Hepatocyte (in vitro differentiated cells): ENCODE results near the gene C15orf62.
A peak's percentile ranks its signal among the peaks of the same experiment; 100 is the strongest.

Experiments
- EZH2 ChIP-seq: fragments of 200-600 bp; sonication (generic); IDR thresholded peaks from 2 replicates; pipeline ENCODE4 v1.6.1; 2016; ENCODE audit warnings: antibody characterized with exemption, mild to moderate bottlenecking, borderline replicate concordance
- EZH2phosphoT487 ChIP-seq: fragments of 200-600 bp; sonication (generic); IDR thresholded peaks from one replicate; pipeline ENCODE4 v1.6.1; 2018; ENCODE audit warnings: antibody characterized with exemption, mild to moderate bottlenecking, low read depth, moderate library complexity; ENCODE audit not compliant: unreplicated experiment, severe bottlenecking
- TF ChIP-seq, protein P1 (sequence below): fragments of 200-600 bp; sonication (generic); IDR thresholded peaks from 2 replicates; pipeline ENCODE4 v1.5.1; 2016; ENCODE audit warnings: antibody characterized with exemption, mild to moderate bottlenecking; ENCODE audit not compliant: poor library complexity

DNA sequence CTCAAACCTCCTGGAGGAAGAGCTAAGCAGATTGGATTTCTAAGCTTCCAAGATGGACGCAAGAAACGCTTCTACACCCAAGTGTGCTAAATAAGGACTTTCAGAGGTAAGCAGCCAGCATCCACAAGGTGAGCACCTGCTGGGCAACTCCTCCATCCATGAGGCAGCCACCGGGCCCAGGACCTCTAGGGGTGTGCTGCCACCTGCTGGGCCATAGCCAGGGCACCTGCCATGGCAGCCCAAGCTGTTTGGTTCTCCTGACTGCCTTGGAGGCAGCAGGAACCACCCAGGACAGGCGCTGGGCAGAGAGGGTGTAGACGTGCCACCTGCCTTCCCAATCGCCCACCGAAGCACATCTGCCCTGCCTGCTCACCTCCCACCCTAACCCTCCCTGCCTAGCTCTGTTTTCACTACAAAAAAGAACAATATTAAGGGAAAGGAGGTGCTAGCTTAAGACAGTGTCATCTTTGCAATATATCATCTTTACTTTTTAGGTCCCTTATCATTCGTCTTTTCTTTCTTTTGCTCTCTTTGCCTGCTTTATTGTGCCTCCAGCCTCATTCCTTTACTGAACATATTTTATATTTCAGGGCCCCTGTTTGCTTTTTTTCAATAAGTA lies 12.9 kb downstream of the C15orf62 start:
- no peak for TF ChIP-seq EZH2
- TF ChIP-seq, protein P1, sequence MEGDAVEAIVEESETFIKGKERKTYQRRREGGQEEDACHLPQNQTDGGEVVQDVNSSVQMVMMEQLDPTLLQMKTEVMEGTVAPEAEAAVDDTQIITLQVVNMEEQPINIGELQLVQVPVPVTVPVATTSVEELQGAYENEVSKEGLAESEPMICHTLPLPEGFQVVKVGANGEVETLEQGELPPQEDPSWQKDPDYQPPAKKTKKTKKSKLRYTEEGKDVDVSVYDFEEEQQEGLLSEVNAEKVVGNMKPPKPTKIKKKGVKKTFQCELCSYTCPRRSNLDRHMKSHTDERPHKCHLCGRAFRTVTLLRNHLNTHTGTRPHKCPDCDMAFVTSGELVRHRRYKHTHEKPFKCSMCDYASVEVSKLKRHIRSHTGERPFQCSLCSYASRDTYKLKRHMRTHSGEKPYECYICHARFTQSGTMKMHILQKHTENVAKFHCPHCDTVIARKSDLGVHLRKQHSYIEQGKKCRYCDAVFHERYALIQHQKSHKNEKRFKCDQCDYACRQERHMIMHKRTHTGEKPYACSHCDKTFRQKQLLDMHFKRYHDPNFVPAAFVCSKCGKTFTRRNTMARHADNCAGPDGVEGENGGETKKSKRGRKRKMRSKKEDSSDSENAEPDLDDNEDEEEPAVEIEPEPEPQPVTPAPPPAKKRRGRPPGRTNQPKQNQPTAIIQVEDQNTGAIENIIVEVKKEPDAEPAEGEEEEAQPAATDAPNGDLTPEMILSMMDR: peak; percentile 67
- TF ChIP-seq EZH2phosphoT487: no peak
